ENCODE measurements around the gene NXPE4. TPM values are rescaled to one million over a fixed set of nuclear protein-coding genes. Genes with fewer than 3 reads are reported as not detected.

NXPE4 gene
- total RNA-seq, 1 experiment from 2014 or later = not detected

DNA sequence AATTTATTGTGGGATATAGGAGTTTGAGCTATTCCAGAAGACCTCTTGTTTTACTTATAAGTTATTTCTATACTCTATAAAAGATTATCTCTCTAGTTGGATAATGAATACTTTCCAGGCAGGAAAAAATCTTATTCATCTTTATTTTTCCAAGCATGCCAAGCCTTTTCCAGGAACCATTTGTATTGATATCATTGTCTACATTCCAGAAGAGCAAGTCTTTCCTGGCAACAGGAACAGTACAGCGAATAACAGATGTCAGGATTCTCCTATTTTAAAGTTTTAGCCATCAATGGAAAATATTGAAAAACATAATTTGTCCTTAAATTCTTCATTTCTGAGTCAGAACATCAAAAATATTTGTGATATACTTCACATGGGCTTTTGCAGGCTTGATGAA lies 30.8 kb downstream of the NXPE4 start:
- no peak overlapping the region for H4K5ac ChIP-seq (ENCODE audit: insufficient read length, low read depth, low read length)
- no peak overlapping the region for H3T11ph ChIP-seq (ENCODE audit: low read length)
- H3K79me1 ChIP-seq (ENCODE audit: insufficient read depth, low read depth, low read length, poor library complexity, severe bottlenecking) = no peaks in the 10 kb centered on the region
- H3K4me3 Mint-ChIP-seq = no peak overlapping the region
- TF ChIP-seq, protein P1, sequence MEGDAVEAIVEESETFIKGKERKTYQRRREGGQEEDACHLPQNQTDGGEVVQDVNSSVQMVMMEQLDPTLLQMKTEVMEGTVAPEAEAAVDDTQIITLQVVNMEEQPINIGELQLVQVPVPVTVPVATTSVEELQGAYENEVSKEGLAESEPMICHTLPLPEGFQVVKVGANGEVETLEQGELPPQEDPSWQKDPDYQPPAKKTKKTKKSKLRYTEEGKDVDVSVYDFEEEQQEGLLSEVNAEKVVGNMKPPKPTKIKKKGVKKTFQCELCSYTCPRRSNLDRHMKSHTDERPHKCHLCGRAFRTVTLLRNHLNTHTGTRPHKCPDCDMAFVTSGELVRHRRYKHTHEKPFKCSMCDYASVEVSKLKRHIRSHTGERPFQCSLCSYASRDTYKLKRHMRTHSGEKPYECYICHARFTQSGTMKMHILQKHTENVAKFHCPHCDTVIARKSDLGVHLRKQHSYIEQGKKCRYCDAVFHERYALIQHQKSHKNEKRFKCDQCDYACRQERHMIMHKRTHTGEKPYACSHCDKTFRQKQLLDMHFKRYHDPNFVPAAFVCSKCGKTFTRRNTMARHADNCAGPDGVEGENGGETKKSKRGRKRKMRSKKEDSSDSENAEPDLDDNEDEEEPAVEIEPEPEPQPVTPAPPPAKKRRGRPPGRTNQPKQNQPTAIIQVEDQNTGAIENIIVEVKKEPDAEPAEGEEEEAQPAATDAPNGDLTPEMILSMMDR (conservative IDR thresholded peaks at IDR 0.05) = no peak
- H4K8ac ChIP-seq (replicated peaks; ENCODE audit: insufficient read length, low read depth, low read length) = no peak overlapping the region
- H3K27ac Mint-ChIP-seq = no peak overlapping the region
- no peaks in the 10 kb centered on the region for H3K23me2 ChIP-seq (ENCODE audit: insufficient read length, low read depth, low read length, poor library complexity, severe bottlenecking)
- H3K4me2 ChIP-seq (ENCODE audit: insufficient read depth, insufficient read length, low read length) = no peak overlapping the region
- no peaks in the 10 kb centered on the region for H4K20me1 ChIP-seq (ENCODE audit: control insufficient read depth, insufficient read depth, insufficient read length)
- H3K56ac ChIP-seq (ENCODE audit: insufficient read length, low read depth, low read length) = no peak overlapping the region
- no peaks in the 10 kb centered on the region for H3K9me3 ChIP-seq (ENCODE audit: control insufficient read depth, low read depth, low read length)
- H2BK15ac ChIP-seq (ENCODE audit: low read depth, low read length) = no peak overlapping the region
- H3K79me2 ChIP-seq (ENCODE audit: insufficient read depth, low read length) = no peaks in the 10 kb centered on the region
- WGBS (ENCODE audit: extremely low coverage, insufficient read length, low lambda C conversion rate) = no CpG with 5 or more reads among the region's 1 CpG
- no peaks in the 10 kb centered on the region for H3K27me3 Mint-ChIP-seq (ENCODE audit: low read depth)
- no peak overlapping the region for H4K91ac ChIP-seq (ENCODE audit: insufficient read length, low read depth, low read length)
- peaks cover 0 to 4% of the 10 kb centered on the region in 2 experiments; a peak in 1 of 5 replicates for H3K9me3 Mint-ChIP-seq
- no peak overlapping the region for H2BK20ac ChIP-seq (ENCODE audit: low read depth, low read length, poor library complexity, severe bottlenecking)
- H2AFZ ChIP-seq (ENCODE audit: low read length) = no peak overlapping the region
- no peak overlapping the region for H2BK12ac ChIP-seq (ENCODE audit: insufficient read length, low read depth, low read length)
- peaks cover 4% of the 10 kb centered on the region for H3K4me1 ChIP-seq (ENCODE audit: insufficient read depth, low read length)
- H3K14ac ChIP-seq (ENCODE audit: insufficient read depth, low read length) = no peak overlapping the region
- H3K18ac ChIP-seq (ENCODE audit: insufficient read length, low read depth, low read length) = no peak overlapping the region
- H2BK5ac ChIP-seq (ENCODE audit: insufficient read length, low read length) = no peak overlapping the region
- peaks cover 34 to 35% of the 10 kb centered on the region in 2 experiments for H3K4me1 Mint-ChIP-seq
- DNase-seq = no peak
- no peaks in the 10 kb centered on the region for H3K27me3 ChIP-seq (ENCODE audit: insufficient read depth, low read length)
- H2AK5ac ChIP-seq (ENCODE audit: insufficient read length, low read length) = no peak overlapping the region
- H3K27ac ChIP-seq (ENCODE audit: insufficient read length, low read depth, low read length) = no peak overlapping the region
- no peak overlapping the region for H3K9ac ChIP-seq (ENCODE audit: extremely low read depth, insufficient read length, low read length)
- peaks cover 0 to 2% (median 0%) of the 10 kb centered on the region in 3 experiments; a peak in 1 of 7 replicates for H3K36me3 Mint-ChIP-seq (ENCODE audit: insufficient read depth in 1 of 3, low read depth in 3 of 3)
- no peak overlapping the region for H3K23ac ChIP-seq (ENCODE audit: insufficient read length, low read depth, low read length)
- no peak overlapping the region for H3K4ac ChIP-seq (ENCODE audit: low read depth, low read length)
- no peak overlapping the region for H2BK120ac ChIP-seq (ENCODE audit: low read depth, low read length, poor library complexity, severe bottlenecking)
